ENCODE results near the gene CPNE1. TPM values are rescaled to one million over a fixed set of nuclear protein-coding genes. Genes with fewer than 3 reads are reported as not detected.

The CPNE1 gene
- total RNA-seq, 1 donor from 2014 or later, result 22.5 TPM

- peak overlapping the region; percentile 75 for H3K4me3 ChIP-seq (ENCODE audit: low read depth, low read length)
- no peak for DNase-seq (ENCODE audit: low read depth)
- TF ChIP-seq, protein P1, sequence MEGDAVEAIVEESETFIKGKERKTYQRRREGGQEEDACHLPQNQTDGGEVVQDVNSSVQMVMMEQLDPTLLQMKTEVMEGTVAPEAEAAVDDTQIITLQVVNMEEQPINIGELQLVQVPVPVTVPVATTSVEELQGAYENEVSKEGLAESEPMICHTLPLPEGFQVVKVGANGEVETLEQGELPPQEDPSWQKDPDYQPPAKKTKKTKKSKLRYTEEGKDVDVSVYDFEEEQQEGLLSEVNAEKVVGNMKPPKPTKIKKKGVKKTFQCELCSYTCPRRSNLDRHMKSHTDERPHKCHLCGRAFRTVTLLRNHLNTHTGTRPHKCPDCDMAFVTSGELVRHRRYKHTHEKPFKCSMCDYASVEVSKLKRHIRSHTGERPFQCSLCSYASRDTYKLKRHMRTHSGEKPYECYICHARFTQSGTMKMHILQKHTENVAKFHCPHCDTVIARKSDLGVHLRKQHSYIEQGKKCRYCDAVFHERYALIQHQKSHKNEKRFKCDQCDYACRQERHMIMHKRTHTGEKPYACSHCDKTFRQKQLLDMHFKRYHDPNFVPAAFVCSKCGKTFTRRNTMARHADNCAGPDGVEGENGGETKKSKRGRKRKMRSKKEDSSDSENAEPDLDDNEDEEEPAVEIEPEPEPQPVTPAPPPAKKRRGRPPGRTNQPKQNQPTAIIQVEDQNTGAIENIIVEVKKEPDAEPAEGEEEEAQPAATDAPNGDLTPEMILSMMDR (conservative IDR thresholded peaks at IDR 0.05; ENCODE audit: low read depth, low read length), result no peak
Observed at GRCh38 chr20:35618263-35619131, 46.2 kb downstream of the CPNE1 start.

DNA sequence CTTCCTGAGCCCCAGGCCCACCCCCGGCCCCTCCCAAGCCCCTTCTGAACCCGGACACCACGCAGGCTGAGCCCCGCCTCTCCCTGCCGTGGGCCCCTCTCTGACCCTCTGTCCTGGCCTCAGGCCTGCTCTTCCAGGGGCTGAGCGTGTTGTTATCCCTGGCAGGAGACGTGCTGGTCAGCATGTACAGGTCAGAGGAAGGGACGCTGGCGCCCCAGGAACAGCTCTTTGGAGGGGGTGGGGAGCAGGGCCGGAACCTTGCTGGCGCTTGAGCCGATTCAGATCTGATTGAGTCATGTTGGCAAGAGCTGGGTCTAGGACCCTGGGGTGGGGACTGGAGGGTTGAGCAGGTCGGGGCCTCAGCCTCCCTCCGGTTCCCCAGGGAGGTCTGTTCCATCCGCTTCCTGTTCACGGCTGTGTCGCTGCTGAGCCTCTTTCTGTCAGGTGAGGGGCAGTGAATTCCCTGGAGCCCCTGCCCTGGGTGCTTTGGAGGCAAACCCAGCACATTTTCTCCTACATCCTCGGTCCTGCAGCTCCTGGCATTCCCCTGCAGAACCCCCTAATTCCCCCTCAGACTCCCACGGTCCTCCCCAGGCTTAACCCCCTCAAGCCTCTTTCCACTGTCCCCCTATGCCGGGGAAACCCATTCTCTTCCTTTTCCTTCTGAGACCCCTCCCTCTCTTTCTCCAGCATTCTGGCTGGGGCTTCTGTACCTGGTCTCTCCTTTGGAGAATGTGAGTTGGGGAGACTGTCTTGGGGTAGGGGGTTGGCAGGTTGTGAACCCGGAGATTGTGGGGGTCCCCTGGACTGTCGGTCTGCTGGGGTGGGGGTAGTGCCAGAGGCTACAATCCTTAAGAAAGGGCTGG lies 47.1 kb downstream of the CPNE1 start:
- peak overlapping the region; percentile 75 for H3K4me3 ChIP-seq (ENCODE audit: low read depth, low read length)
- no peak for DNase-seq (ENCODE audit: low read depth)
- TF ChIP-seq, protein P1 (conservative IDR thresholded peaks at IDR 0.05; ENCODE audit: low read depth, low read length), result peak; percentile 45

DNA sequence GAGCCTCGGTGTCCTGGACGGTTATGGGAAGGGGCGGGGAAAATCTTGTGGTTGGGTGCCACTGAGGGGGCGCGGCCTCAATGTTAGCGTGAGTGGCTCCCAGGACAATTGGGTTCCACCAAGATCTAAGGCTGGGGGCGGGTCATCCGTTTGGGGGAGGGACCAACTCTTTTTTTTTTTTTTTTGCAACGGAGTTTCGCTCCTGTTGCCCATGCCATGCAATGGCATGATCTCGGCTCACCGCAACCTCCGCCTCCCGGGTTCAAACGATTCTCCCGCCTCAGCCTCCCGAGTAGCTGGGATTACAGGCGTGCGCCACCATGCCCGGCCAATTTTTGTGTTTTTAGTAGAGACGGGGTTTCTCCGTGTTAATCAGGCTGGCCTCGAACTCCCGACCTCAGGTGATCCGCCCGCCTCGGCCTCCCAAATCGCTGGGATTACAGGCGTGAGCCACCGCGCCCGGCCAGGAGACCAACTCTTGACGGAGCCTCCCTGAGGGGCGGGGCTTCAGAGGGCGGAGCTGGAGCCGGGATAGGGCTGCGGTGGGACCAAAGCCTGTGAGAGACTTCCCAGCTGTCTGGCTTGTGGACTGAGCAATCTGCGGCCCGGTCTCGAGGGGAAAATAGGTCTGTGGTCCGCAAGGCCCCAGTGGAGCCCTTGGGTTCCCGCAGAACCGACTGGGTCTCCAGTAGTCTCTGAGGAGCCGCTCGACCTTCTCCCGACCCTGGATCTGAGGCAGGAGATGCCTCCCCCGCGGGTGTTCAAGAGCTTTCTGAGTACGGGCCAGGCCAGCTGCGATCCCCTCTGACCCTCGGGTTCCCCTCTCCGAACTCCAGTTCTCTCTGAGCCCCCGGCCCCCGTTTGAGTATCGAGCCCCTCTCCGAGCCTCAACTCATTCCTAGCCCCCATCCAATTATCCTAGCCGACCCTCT lies 48.0 kb downstream of the CPNE1 start:
- TF ChIP-seq, protein P1 (conservative IDR thresholded peaks at IDR 0.05; ENCODE audit: low read depth, low read length), result no peak
- H3K4me3 ChIP-seq (ENCODE audit: low read depth, low read length), result peak overlapping the region; percentile 75
- peak; percentile 96 for DNase-seq (ENCODE audit: low read depth)

- DNase-seq (ENCODE audit: low read depth), result no peak
- H3K4me3 ChIP-seq (ENCODE audit: low read depth, low read length), result peak within 1 kb of the TSS; percentile 75
- TF ChIP-seq, protein P1 (conservative IDR thresholded peaks at IDR 0.05; ENCODE audit: low read depth, low read length), result no peak
Observed at GRCh38 chr20:35615667-35616464, 48.8 kb downstream of the CPNE1 start, which contains the start of gene SPAG4. TSS of gene SPAG4 (plus strand) at chr20:35615829. CDS start at chr20:35616004, 175 bp downstream.

GRCh38 chr20:35611482-35611881 lies 53.2 kb downstream of the CPNE1 start:
- no peak overlapping the region for H3K4me3 ChIP-seq (ENCODE audit: low read depth, low read length)
- TF ChIP-seq, protein P1 (conservative IDR thresholded peaks at IDR 0.05; ENCODE audit: low read depth, low read length), result no peak
- DNase-seq (ENCODE audit: low read depth), result no peak
